OCI-LY3 (cell line): ENCODE results near the gene ZBED1.
"Not testable (repeated sequence)": the region's sequence is repeated elsewhere in the genome, so short reads cannot be mapped to it uniquely, and the experiment has no call there.

ENCODE experiments used
- H2AFZ ChIP-seq: fragments of 200-600, 300-600 bp; shearing (Covaris generic); 2 replicates; pipeline ENCODE4 v1.6.0; 2014; ENCODE audit warnings: antibody characterized with exemption, low read depth, low read length
- H3K27ac ChIP-seq: fragments of 200-600, 300-600 bp; sonication (generic); 2 replicates; pipeline ENCODE4 v1.5.1; 2014; ENCODE audit warnings: mild to moderate bottlenecking, low read length, moderate library complexity, mixed read lengths
- H3K27me3 ChIP-seq: fragments of 200-600, 300-600 bp; sonication (generic); 2 replicates; pipeline ENCODE4 v1.6.1; 2014; ENCODE audit warnings: low read depth, low read length, mixed read lengths
- H3K36me3 ChIP-seq: fragments of 200-600, 300-600 bp; sonication (generic); replicated peaks from 2 replicates; pipeline ENCODE3; 2014; ENCODE audit warnings: low read depth, low read length, mixed read lengths
- H3K4me1 ChIP-seq: fragments of 300-600, 200-600 bp; sonication (generic); 2 replicates; pipeline ENCODE4 v1.6.1; 2014; ENCODE audit warnings: low read length, mixed read lengths
- H3K4me2 ChIP-seq: fragments of 200-600, 300-600 bp; sonication (generic); 2 replicates; pipeline ENCODE4 v1.6.1; 2014; ENCODE audit warnings: low read length, mixed read lengths
- H3K4me3 ChIP-seq: fragments of 300-600, 200-600 bp; sonication (generic); 2 replicates; pipeline ENCODE4 v1.5.1; 2014; ENCODE audit warnings: antibody characterized with exemption, mild to moderate bottlenecking, low read length, moderate library complexity
- H3K79me2 ChIP-seq: fragments of 300-600, 200-600 bp; shearing (Covaris generic); 2 replicates; pipeline ENCODE4 v1.6.1; 2014; ENCODE audit warnings: mild to moderate bottlenecking, low read length, mixed read lengths
- H3K9ac ChIP-seq: fragments of 300-600, 200-600 bp; shearing (Covaris generic); 2 replicates; pipeline ENCODE4 v1.6.0; 2014; ENCODE audit warnings: mild to moderate bottlenecking, low read length, moderate library complexity
- H3K9me3 ChIP-seq: fragments of 200-600, 300-600 bp; shearing (Covaris generic); 2 replicates; pipeline ENCODE4 v1.6.1; 2014; ENCODE audit warnings: low read length, mixed read lengths; ENCODE audit not compliant: insufficient read depth
- H4K20me1 ChIP-seq: fragments of 200-600, 300-600 bp; sonication (generic); 2 replicates; pipeline ENCODE4 v1.6.1; 2016; ENCODE audit warnings: low read length, mixed read lengths; ENCODE audit not compliant: insufficient read depth
- EZH2phosphoT487 ChIP-seq: fragments of 200-600 bp; shearing (Covaris generic); IDR thresholded peaks from 2 replicates; pipeline ENCODE4 v1.6.1; 2018; ENCODE audit warnings: antibody characterized with exemption, mixed run types, low read depth
- TF ChIP-seq, protein P1 (sequence below): fragments of 200-600, 300-600 bp; sonication (generic); IDR thresholded peaks from 2 replicates; pipeline ENCODE4 v1.5.1; 2014; ENCODE audit warnings: antibody characterized with exemption, low read length, low read depth

ZBED1 gene

DNA sequence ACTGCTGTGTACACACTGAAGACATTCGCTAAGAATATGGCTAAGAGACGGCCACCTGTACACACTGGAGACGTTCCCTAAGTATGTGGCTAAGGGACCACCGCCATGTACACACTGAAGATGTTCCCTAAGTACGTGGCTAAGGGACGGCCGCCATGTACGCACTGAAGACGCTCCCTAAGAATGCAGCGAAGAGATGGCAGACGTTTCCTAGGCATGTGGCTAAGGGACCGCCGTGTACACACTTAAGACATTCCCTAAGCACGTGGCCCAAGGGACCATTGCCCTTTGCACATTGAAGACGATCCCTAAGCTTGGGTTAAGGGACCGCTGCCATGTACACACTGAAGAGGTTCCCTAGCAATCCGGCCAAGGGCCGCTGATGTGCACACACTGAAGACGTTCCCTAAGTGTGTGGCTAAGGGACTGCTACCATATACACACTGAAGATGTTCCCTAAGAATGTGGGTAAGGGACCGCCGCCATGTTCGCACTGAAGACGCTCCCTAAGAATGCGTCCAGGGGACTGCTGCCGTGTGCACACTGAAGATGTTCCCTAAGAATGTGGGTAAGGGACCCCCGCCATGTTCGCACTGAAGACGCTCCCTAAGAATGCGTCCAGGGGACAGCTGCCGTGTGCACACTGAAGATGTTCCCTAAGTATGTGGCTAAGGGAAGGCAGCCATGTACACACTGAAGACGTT, 36.7 kb downstream of the ZBED1 start:
- TF ChIP-seq EZH2phosphoT487 = no peak
- TF ChIP-seq, protein P1, sequence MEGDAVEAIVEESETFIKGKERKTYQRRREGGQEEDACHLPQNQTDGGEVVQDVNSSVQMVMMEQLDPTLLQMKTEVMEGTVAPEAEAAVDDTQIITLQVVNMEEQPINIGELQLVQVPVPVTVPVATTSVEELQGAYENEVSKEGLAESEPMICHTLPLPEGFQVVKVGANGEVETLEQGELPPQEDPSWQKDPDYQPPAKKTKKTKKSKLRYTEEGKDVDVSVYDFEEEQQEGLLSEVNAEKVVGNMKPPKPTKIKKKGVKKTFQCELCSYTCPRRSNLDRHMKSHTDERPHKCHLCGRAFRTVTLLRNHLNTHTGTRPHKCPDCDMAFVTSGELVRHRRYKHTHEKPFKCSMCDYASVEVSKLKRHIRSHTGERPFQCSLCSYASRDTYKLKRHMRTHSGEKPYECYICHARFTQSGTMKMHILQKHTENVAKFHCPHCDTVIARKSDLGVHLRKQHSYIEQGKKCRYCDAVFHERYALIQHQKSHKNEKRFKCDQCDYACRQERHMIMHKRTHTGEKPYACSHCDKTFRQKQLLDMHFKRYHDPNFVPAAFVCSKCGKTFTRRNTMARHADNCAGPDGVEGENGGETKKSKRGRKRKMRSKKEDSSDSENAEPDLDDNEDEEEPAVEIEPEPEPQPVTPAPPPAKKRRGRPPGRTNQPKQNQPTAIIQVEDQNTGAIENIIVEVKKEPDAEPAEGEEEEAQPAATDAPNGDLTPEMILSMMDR = no peak
- Histone ChIP-seq H3K4me2 (no peak overlapping the region), H3K27ac (no peak overlapping the region), H3K4me3 (no peak overlapping the region), H3K79me2 (peaks cover 77% of the 10 kb centered on the region), H3K27me3 (no peaks in the 10 kb centered on the region), H3K4me1 (no peaks in the 10 kb centered on the region), H3K9me3 (no peaks in the 10 kb centered on the region), H3K9ac (no peak overlapping the region), H2AFZ (no peak overlapping the region), H4K20me1 (peaks cover 60% of the 10 kb centered on the region), H3K36me3 (no peaks in the 10 kb centered on the region)

DNA sequence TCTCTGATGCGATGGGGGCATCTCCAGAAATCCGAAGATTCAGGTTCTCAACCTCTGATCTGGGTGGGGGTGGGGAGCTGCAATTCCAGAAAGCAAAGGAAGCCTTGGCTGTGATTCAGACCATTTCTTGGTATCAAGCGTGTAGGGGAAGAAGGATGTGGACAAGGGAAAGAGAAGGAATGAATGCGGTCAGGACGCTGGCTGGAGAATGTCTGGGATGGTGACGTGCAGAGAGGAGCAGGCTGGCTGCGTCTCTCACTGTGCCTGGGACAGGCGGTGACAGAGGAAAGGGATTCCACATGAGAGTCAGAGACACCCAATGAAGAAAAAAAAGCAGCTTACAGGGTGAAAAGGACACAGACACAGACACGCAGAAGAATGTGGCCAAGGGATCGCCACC, 37.3 kb downstream of the ZBED1 start:
- H4K20me1 ChIP-seq = peaks cover 58% of the 10 kb centered on the region
- H3K36me3 ChIP-seq, H3K27ac ChIP-seq, H3K4me3 ChIP-seq, H3K9ac ChIP-seq, H2AFZ ChIP-seq, H3K27me3 ChIP-seq, H3K4me2 ChIP-seq, H3K9me3 ChIP-seq, H3K4me1 ChIP-seq: not testable (repeated sequence)
- peaks cover 77% of the 10 kb centered on the region for H3K79me2 ChIP-seq

DNA sequence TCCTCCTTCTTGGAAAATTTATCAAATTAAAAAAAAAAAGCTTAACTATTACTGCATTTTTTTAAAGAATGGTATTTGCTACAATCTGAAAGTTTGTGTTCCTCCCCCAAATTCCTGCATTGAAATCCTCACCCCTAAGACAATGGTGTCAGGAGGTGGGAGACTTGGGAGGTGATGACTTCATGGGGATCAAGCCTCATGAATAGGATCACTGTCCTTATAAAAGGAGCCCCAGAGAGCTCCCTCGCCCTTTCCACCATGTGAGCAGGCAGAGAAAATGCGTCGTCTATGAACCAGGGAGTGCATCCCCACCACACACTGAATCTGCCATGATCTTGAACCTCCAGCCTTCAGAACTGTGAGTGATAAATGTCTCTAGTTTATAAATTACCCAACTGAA, 38.0 kb downstream of the ZBED1 start:
- Histone ChIP-seq H3K4me2 (no peak overlapping the region), H3K9me3 (no peaks in the 10 kb centered on the region), H3K36me3 (peaks cover 8% of the 10 kb centered on the region), H4K20me1 (peaks cover 59% of the 10 kb centered on the region), H2AFZ (no peak overlapping the region), H3K79me2 (peaks cover 78% of the 10 kb centered on the region), H3K9ac (no peak overlapping the region), H3K4me3 (no peak overlapping the region), H3K4me1 (no peaks in the 10 kb centered on the region), H3K27me3 (no peaks in the 10 kb centered on the region), H3K27ac (no peak overlapping the region)
- TF ChIP-seq, protein P1 = no peak
- TF ChIP-seq EZH2phosphoT487 = no peak

DNA sequence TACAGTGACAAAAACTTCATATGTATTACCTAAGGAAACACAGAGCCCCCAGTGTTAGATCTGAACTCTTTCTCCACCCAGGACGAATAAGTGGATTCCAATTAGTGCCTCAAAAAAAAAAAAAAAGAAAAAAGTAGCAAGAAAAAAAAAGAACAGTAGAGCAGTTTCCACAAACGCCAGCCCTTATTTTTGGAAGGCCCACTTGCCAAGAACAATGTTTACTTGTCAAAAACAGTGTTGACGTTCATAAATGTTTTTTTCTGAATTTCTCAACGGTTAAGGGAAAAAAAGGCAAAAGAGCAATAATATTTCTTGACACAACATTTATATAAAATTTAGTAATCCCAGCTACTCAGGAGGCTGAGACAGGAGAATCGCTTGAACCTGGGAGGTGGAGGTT, 38.7 kb downstream of the ZBED1 start:
- Histone ChIP-seq H3K9me3 (no peaks in the 10 kb centered on the region), H3K27ac (no peak overlapping the region), H4K20me1 (peaks cover 63% of the 10 kb centered on the region), H2AFZ (no peak overlapping the region), H3K36me3 (peaks cover 8% of the 10 kb centered on the region), H3K4me2 (no peak overlapping the region), H3K79me2 (peaks cover 80% of the 10 kb centered on the region), H3K4me3 (no peak overlapping the region), H3K4me1 (no peaks in the 10 kb centered on the region), H3K27me3 (no peaks in the 10 kb centered on the region), H3K9ac (no peak overlapping the region)
- TF ChIP-seq EZH2phosphoT487 = no peak
- TF ChIP-seq, protein P1 = no peak
